Midbrain (tissue), 1 donor: Measurements from ENCODE around the gene MMP25.
"Not testable (repeated sequence)": the region's sequence is repeated elsewhere in the genome, so short reads cannot be mapped to it uniquely, and the experiment has no call there.

Experiments used
- DNase-seq: peaks from one replicate; lab custom pipeline; 2025; lab: John Stamatoyannopoulos, UW

The MMP25 gene

GRCh38 chr16:3072576-3073263, 26.4 kb downstream of the MMP25 start:
- DNase-seq = not testable (repeated sequence)

GRCh38 chr16:3073448-3073847, 27.1 kb downstream of the MMP25 start:
- no peak for DNase-seq

GRCh38 chr16:3074860-3075522, 28.6 kb downstream of the MMP25 start:
- no peak for DNase-seq

GRCh38 chr16:3075523-3075915, 29.2 kb downstream of the MMP25 start:
- no peak for DNase-seq

GRCh38 chr16:3075946-3076345, 29.6 kb downstream of the MMP25 start:
- not testable (repeated sequence) for DNase-seq

GRCh38 chr16:3076577-3076976, 30.2 kb downstream of the MMP25 start:
- DNase-seq = no peak

- DNase-seq = no peak
Measured at GRCh38 chr16:3080024-3080423, 33.7 kb downstream of the MMP25 start.

GRCh38 chr16:3081957-3082356, 35.6 kb downstream of the MMP25 start:
- not testable (repeated sequence) for DNase-seq

GRCh38 chr16:3083408-3083807, 37.0 kb downstream of the MMP25 start:
- DNase-seq = not testable (repeated sequence)

- DNase-seq = no peak
Measured at GRCh38 chr16:3084491-3084890, 38.1 kb downstream of the MMP25 start.

- DNase-seq = no peak
Measured at GRCh38 chr16:3084969-3085670, 38.8 kb downstream of the MMP25 start.

- no peak for DNase-seq
Measured at GRCh38 chr16:3085868-3086595, 39.7 kb downstream of the MMP25 start.

GRCh38 chr16:3086596-3087242, 40.4 kb downstream of the MMP25 start:
- DNase-seq = no peak

GRCh38 chr16:3087243-3088235, 41.2 kb downstream of the MMP25 start:
- no peak for DNase-seq

- DNase-seq = no peak
Measured at GRCh38 chr16:3088450-3088849, 42.1 kb downstream of the MMP25 start.

- DNase-seq = no peak
Measured at GRCh38 chr16:3088925-3089716, 42.8 kb downstream of the MMP25 start.

GRCh38 chr16:3089717-3090592, 43.6 kb downstream of the MMP25 start:
- DNase-seq = no peak

GRCh38 chr16:3091551-3091950, 45.2 kb downstream of the MMP25 start:
- DNase-seq = no peak

- DNase-seq = no peak
Measured at GRCh38 chr16:3092501-3092941, 46.2 kb downstream of the MMP25 start.
